ENCODE data around the gene BCAS1. TPM values are rescaled to one million over a fixed set of nuclear protein-coding genes. Genes with fewer than 3 reads are reported as not detected.

The BCAS1 gene
- total and polyA plus RNA-seq, 2 donors (not counting 3 experiments of a cell fraction or from before 2014, with no cell fraction given) = not detected

DNA sequence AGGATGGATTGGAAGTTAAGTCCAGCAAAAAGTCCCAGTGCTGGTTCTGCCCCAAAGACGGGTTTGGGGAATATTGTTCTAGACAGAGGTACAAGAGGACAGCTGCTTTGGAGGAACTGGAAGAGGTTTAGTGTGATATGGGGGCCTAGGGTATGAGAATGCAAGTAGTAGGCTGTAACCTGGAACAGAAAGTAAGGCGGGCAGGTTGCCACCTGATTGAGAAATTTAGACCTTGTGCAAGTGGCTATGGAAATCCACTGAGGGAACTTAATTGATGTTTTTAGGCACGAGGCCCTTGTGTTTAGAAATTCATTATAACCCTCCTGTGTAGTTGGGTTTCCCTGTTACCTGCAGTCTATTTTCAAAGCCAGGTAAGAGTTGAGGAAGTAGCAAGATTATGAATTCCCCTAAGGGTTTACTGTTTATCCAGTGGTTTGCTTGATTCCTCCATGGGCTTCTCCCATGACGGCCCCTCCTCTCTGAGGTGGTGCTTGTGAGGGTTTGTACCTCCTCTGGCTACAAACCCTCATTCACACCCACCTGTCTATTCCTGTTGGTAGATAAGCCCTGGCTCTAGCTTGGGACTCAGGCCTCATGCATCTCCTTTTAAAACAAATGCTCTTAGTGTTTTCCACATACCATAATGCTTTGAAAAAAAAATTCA lies 42.0 kb upstream of the BCAS1 start:
- Histone ChIP-seq H3K9me1 (replicated peaks; ENCODE audit: control insufficient read depth, extremely low read depth, insufficient read depth, low read length) (no peaks in the 10 kb centered on the region), H3K4me3 (replicated peaks in 1 of 3; ENCODE audit: insufficient read depth in 1 of 3, low read depth in 1 of 3, low read length in 3 of 3) (no peak overlapping the region), H3K4me1 (ENCODE audit: control insufficient read depth, extremely low read depth, insufficient read depth, low read length) (no peaks in the 10 kb centered on the region), H3K9me3 (replicated peaks; ENCODE audit: control insufficient read depth, insufficient read depth, low read length) (no peaks in the 10 kb centered on the region), H3K79me2 (ENCODE audit: control insufficient read depth, insufficient read depth, low read length) (no peaks in the 10 kb centered on the region), H3K9ac (replicated peaks; ENCODE audit: extremely low read depth, insufficient read depth, low read length) (no peak overlapping the region), H3K27me3 (ENCODE audit: control insufficient read depth in 2 of 2, insufficient read depth in 2 of 2, low read length in 2 of 2) (no peaks in the 10 kb centered on the region), H3K27ac (ENCODE audit: insufficient read depth, low read depth, low read length) (no peak overlapping the region), H3K4me2 (ENCODE audit: insufficient read depth, low read length) (no peak overlapping the region), H3K36me3 (ENCODE audit: control insufficient read depth in 2 of 2, extremely low read depth in 1 of 2, insufficient read depth in 2 of 2, low read length in 2 of 2) (no peaks in the 10 kb centered on the region), H4K20me1 (replicated peaks; ENCODE audit: control insufficient read depth, extremely low read depth, insufficient read depth, low read length) (no peaks in the 10 kb centered on the region), H2AFZ (ENCODE audit: low read depth, low read length) (no peak overlapping the region)
- intact Hi-C loops (cut with micrococcal nuclease) = no loop called here
- FAIRE-seq = no peak
- BruUV-seq (replicated peaks) = no TSS peak
- POLR2A ChIA-PET = no interaction called here
- TF ChIP-seq EZH2 (IDR thresholded peaks at IDR 0.05; ENCODE audit: borderline replicate concordance, low read depth, low read length, severe bottlenecking) (no peak), POLR2AphosphoS5 (IDR thresholded peaks at IDR 0.05; ENCODE audit: insufficient read depth, low read depth, low read length) (no peak), FOS (IDR thresholded peaks at IDR 0.05; ENCODE audit: borderline replicate concordance, insufficient read depth, low read length) (no peak), JUN (IDR thresholded peaks at IDR 0.05; ENCODE audit: borderline replicate concordance, insufficient read depth, insufficient read length, low read depth) (no peak), MYC (IDR thresholded peaks at IDR 0.05; ENCODE audit: low read depth, low read length) (no peak), GATA2 (IDR thresholded peaks at IDR 0.05; ENCODE audit: insufficient read depth, insufficient read length, low read depth, low read length) (no peak), POLR2A (IDR thresholded peaks at IDR 0.05; ENCODE audit: low read depth, low read length) (no peak)
- TF ChIP-seq, protein P1, sequence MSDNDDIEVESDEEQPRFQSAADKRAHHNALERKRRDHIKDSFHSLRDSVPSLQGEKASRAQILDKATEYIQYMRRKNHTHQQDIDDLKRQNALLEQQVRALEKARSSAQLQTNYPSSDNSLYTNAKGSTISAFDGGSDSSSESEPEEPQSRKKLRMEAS (IDR thresholded peaks at IDR 0.05; ENCODE audit: insufficient read depth, insufficient read length) = no peak
- TF ChIP-seq, protein P2, sequence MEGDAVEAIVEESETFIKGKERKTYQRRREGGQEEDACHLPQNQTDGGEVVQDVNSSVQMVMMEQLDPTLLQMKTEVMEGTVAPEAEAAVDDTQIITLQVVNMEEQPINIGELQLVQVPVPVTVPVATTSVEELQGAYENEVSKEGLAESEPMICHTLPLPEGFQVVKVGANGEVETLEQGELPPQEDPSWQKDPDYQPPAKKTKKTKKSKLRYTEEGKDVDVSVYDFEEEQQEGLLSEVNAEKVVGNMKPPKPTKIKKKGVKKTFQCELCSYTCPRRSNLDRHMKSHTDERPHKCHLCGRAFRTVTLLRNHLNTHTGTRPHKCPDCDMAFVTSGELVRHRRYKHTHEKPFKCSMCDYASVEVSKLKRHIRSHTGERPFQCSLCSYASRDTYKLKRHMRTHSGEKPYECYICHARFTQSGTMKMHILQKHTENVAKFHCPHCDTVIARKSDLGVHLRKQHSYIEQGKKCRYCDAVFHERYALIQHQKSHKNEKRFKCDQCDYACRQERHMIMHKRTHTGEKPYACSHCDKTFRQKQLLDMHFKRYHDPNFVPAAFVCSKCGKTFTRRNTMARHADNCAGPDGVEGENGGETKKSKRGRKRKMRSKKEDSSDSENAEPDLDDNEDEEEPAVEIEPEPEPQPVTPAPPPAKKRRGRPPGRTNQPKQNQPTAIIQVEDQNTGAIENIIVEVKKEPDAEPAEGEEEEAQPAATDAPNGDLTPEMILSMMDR (IDR thresholded peaks at IDR 0.05; ENCODE audit: extremely low read depth in 1 of 2, insufficient read depth in 1 of 2, low read depth in 1 of 2, low read length in 2 of 2) = no peak
- dilution Hi-C loops (cut with MboI; ENCODE audit: extremely low pct_ligation_motif_present, low sequenced_read_pairs) = no loop called here
- DNase-seq (ENCODE audit: low read depth, low spot score) = no peak
- CTCF ChIA-PET = no interaction called here
